ENCODE data around the gene VPS36.
A peak's percentile ranks its signal among the peaks of the same experiment; 100 is the strongest.
"Not testable (repeated sequence)": the region's sequence is repeated elsewhere in the genome, so short reads cannot be mapped to it uniquely, and the experiment has no call there.

The VPS36 gene, protein sequence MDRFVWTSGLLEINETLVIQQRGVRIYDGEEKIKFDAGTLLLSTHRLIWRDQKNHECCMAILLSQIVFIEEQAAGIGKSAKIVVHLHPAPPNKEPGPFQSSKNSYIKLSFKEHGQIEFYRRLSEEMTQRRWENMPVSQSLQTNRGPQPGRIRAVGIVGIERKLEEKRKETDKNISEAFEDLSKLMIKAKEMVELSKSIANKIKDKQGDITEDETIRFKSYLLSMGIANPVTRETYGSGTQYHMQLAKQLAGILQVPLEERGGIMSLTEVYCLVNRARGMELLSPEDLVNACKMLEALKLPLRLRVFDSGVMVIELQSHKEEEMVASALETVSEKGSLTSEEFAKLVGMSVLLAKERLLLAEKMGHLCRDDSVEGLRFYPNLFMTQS

DNA sequence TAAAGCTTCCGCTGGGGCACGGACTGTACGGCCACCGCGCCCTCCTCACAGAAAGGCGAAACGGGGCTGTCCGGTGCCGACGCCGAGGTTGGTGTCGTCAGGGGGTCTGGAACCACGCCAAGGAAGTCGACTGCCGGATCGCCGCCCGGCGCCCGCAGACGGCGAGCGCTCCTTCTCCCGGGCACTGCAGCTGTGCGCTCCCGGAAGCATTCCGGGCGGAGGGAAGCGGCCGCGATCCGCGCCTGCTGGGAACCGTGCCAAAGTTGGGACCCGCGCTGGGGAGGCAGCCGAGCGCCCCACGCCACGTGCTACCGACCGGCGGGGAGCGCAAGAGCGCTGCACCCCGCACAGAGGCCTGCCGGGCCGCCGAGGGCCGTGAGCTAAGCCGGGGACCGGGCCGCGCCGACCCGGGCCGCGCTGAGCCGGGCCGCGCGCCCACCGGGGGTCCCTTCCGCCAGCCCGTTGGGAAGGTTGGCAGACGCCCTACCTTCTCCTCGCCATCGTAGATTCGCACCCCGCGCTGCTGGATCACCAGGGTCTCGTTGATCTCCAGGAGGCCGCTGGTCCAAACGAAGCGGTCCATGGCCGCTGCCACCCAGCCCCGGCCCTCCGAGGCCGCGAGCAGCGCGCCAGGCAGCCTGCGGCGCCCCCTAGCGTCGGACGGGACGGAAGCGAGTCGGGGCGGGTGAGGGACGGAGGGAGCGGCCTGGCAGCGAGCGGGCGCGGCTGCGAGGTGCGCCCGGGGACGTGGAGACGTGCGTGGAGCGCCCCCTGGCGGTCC lies at the start of gene VPS36:
TSS of gene VPS36 (minus strand) at position 623 of the 781 bp plus-strand sequence. CDS start at position 583, 40 bp downstream.
- peak; percentile 73 for DNase-seq (ENCODE audit: insufficient read length, low spot score)
- FAIRE-seq = peak; percentile 70

DNA sequence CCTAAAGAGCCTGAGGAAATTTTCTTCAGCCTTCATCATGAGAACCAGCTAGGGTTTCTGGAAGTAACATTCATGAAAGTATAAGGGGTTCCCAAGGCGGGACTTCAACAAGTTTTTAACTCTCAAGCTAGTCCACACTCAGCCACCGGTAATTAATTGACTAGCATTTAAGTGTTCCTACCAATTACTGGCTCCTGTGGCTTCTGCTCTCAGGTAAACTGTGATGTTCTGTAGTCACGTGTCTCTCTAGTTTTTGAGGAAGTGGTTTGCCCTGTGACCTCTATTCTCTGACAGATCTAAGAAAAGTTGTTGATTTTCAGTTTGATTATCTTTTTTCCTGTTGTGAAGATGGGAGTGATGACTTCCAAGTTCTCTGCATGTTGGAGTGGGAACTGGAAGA lies 47.5 kb upstream of the VPS36 start:
- not testable (repeated sequence) for FAIRE-seq

DNA sequence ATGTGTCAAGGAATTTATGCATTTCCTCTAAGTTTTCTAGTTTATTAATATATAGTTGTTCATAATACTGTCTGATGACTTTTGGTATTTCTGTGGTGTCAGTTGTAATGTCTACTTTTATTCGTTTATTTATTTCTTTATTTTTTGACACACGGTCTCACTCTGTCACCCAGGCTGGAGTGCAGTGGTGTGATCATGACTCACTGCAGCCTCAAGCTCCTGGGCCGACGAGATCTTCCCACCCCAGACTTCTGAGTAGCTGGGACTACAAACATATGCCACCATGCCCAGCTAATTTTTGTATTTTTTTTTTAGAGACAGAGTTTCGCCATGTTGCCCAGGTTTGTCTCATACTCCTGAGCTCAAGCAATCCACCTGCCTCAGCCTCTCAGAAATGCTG lies 43.8 kb upstream of the VPS36 start:
- not testable (repeated sequence) for DNase-seq (ENCODE audit: insufficient read length, low spot score); FAIRE-seq

More for the DNA sequence above, 47.5 kb upstream of the VPS36 start:
- DNase-seq (ENCODE audit: insufficient read length, low spot score) = not testable (repeated sequence)

GRCh38 chr13:52491015-52491414 lies 40.6 kb upstream of the VPS36 start:
- not testable (repeated sequence) for FAIRE-seq; DNase-seq (ENCODE audit: insufficient read length, low spot score)

DNA sequence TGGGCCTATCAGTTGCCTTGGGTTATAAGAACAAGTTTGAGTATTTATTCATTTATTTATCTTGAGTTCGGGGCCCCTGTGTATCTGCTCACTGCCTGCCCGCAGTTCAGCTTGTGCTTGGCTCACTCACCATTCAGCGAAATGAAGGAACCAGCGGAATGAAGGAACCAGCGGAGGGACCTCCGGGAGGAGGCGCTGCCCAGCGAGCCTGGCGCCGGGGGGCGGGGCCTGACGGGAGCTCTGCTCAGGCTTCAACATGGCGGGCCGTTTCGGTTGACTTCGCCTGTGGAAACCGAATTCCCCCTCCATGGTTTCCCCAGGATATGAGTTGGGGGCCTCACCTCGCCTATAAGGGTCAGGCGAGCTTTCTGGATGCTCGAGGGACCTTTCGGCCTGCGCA lies 38.3 kb upstream of the VPS36 start:
- not testable (repeated sequence) for DNase-seq (ENCODE audit: insufficient read length, low spot score); FAIRE-seq

DNA sequence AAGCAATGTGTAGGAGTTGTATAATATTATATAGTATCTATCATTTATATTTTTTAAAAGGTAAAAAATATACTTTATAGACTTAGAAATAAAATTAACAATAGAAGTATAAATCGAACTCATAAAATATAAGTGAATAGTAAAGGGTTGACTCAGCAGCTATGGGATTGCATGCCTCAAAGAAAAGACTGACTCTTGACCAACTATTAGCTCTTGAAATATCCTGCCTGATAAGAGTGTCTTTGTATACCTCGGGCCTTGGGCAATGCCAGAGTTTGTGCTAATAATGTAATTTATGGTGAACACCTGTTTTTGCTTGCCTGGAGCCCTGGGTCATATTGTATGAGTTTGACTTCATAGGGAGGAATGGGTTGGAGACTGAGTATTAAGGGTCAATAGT lies 36.6 kb upstream of the VPS36 start:
- not testable (repeated sequence) for FAIRE-seq; DNase-seq (ENCODE audit: insufficient read length, low spot score)

- DNase-seq (ENCODE audit: insufficient read length, low spot score); FAIRE-seq: not testable (repeated sequence)
Observed at GRCh38 chr13:52480677-52481428, 30.4 kb upstream of the VPS36 start.

DNA sequence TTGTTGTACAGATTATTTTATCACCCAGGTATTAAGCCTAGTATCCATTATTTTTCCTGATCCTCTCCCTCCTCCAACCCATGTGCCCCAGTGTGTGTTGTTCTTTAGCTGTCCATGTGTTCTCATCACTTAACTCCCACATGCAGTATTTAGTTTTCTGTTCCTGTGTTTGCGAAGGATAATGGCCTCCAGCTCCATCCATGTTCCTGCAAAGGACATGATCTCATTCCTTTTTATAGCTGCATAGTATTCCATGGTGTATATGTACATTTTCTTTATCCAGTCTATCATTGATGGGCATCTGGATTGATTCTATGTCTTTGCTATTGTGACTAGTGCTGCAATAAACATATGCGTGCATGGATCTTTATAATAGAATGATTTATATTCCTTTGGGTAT lies 18.1 kb upstream of the VPS36 start:
- not testable (repeated sequence) for DNase-seq (ENCODE audit: insufficient read length, low spot score); FAIRE-seq

DNA sequence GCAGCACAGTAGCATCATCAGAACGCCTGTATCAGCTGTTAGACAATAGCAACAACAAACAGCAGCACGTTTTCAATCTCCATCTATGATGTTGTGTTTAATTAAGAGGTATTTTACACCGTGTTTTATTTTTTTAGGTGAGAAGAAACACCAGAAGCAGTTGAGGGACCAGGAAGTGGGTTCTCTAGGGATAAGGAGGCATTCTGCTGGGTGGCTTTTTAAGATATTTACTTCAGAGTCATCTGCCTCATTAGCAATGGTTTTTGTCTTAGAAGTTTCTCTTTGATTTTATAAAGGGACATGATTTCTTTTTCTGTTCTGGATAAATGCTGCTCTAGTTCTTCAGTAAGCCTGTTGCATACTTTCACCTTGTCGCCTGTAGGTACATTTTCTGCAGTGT lies 13.1 kb upstream of the VPS36 start:
- no peak for DNase-seq (ENCODE audit: insufficient read length, low spot score)

DNA sequence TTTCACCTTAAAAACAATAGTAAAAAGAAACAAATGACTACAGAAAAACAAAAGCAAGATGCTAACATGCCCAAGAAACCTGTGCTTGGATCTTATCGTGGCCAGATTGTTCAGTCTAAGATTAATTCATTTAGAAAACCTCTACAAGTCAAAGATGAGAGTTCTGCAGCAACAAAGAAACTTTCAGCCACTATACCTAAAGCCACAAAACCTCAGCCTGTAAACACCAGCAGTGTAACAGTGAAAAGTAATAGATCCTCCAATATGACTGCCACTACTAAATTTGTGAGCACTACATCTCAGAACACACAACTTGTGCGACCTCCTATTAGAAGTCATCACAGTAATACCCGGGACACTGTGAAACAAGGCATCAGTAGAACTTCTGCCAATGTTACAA lies 10.8 kb upstream of the VPS36 start:
- no peak for FAIRE-seq

More for the DNA sequence above, 13.1 kb upstream of the VPS36 start:
- FAIRE-seq = no peak

DNA sequence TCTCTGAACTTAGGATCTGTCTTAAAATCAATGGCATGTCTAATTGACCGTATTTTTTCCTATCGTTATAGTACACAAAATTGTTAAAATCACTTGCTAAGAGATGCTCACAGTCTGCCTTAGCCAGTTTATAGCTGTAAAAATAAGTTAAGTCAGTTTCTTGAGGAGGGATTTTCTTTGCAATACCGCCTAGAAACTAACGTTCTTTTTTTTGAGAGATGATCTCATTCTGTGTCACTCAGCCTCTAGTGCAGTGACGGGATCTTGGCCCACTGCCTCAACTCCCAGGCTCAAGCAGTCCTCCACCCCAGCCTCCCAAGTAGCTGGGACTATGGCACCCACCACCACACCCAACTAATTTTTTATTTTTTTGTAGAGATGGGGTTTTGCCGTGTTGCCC lies 9.2 kb upstream of the VPS36 start:
- DNase-seq (ENCODE audit: insufficient read length, low spot score) (no peak), FAIRE-seq (no peak)

More for the DNA sequence above, 10.8 kb upstream of the VPS36 start:
- no peak for DNase-seq (ENCODE audit: insufficient read length, low spot score)

- DNase-seq (ENCODE audit: insufficient read length, low spot score) = peak; percentile 51
- FAIRE-seq = no peak
Observed at GRCh38 chr13:52455677-52456041, 5.2 kb upstream of the VPS36 start.

DNA sequence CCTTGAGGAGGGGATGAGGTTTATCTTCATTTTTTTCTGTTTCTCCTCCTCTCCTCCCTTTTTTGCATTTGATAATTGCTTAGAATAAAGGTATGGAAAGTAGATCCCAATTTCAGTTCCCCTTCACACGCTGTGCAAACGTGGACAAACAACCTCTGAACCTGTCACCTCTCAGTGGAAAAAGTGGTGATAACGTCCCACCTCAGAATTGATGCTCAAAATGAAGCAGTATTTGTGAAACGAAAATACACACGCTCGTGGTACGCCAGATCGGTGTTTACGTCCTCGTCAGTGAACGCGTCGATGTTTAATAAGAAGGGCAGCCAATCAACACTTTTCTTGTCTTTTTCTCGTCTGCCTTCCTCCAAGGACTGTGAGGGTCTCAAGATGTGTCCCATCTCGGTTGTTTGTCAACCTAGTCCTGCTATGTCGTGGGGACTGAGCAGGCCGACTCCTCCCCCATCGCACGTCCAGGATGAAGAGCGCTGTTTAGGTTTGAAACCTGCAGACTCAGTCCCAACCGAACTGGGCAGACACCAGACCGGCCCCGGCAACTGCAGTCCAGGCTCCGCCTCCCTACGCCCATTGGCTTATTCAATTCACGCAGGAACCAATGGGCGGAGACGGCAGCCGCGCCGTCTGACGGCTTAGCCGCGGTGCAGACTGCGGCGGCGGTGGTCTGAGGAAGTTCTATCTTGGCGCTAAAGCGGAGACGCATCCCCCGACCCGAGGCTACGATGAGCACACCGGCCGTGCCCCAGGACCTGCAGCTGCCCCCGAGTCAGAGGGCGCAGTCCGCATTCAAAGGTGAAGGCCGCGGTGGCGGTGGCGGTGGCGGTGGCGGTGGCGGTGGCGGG lies 4.6 kb upstream of the VPS36 start, which contains the start of gene CKAP2:
TSS of gene CKAP2 (plus strand) at position 659 of the 857 bp plus-strand sequence. CDS start at position 738, 79 bp downstream.
- DNase-seq (ENCODE audit: insufficient read length, low spot score) = peak; percentile 80
- FAIRE-seq = peak; percentile 75

- DNase-seq (ENCODE audit: insufficient read length, low spot score) = no peak
- FAIRE-seq = no peak
Observed at GRCh38 chr13:52454459-52454819, 4.0 kb upstream of the VPS36 start.

GRCh38 chr13:52452470-52452869 lies 2.0 kb upstream of the VPS36 start:
- DNase-seq (ENCODE audit: insufficient read length, low spot score) (no peak), FAIRE-seq (no peak)

- FAIRE-seq (no peak), DNase-seq (ENCODE audit: insufficient read length, low spot score) (no peak)
Observed at GRCh38 chr13:52451135-52451804, 836 bp upstream of the VPS36 start.

- FAIRE-seq (no peak), DNase-seq (ENCODE audit: insufficient read length, low spot score) (no peak)
Observed at GRCh38 chr13:52450793-52451116, 321 bp upstream of the VPS36 start.

- DNase-seq (ENCODE audit: insufficient read length, low spot score) = no peak
- FAIRE-seq = no peak
Observed at GRCh38 chr13:52449331-52450011, 963 bp downstream of the VPS36 start.

Measured in HTR-8/SVneo (cell line).